Caco-2 (cell line): ENCODE measurements around the gene UBE2L6. TPM values are rescaled to one million over a fixed set of nuclear protein-coding genes. Genes with fewer than 3 reads are reported as not detected.

Source experiments
- Bru-seq: library from RNA; stranded (reverse); fragments of 400-500 nt; gene quantifications from one replicate; lab custom pipeline; 2021; lab: Mats Ljungman, UMichigan
- BruChase-seq, 2 experiments: library from RNA; stranded (reverse); fragments of 400-500 nt; gene quantifications; one replicate each; lab custom pipeline; 2021; lab: Mats Ljungman, UMichigan
- BruUV-seq: library from RNA; stranded (reverse); fragments of 400-500 nt; replicated peaks from 2 replicates; lab custom pipeline; 2021; lab: Mats Ljungman, UMichigan
- CTCF ChIA-PET: fragments of 300-600 bp; sonication (Branson Sonifier 250); formaldehyde crosslinking; loops from one replicate; lab custom pipeline; 2022; ENCODE audit warnings: antibody characterized with exemption; lab: Charles Lee
- POLR2A ChIA-PET: fragments of 300-600 bp; sonication (Branson Sonifier 250); formaldehyde crosslinking; loops from one replicate; lab custom pipeline; 2022; ENCODE audit warnings: antibody characterized with exemption; lab: Charles Lee
- DNase-seq, 2 experiments: peaks; one replicate each; pipeline versions ENCODE4 v3.0.0 to v3.0.0-alpha.2; 2020 to 2022
- H3K27me3 ChIP-seq: replicated peaks from 2 replicates; pipeline ENCODE4 v1.6.0; 2011; ENCODE audit warnings: low read length; ENCODE audit not compliant: control insufficient read depth, insufficient read depth
- H3K36me3 ChIP-seq: 2 replicates; pipeline ENCODE4 v1.5.1; 2011; ENCODE audit warnings: low read length; ENCODE audit not compliant: control insufficient read depth, insufficient read depth
- H3K4me1 ChIP-seq: fragments of 250-450 bp; sonication (Bioruptor Pico); 2 replicates; pipeline ENCODE4 v1.5.1; 2020; ENCODE audit warnings: mild to moderate bottlenecking
- H3K4me3 ChIP-seq: 2 replicates; pipeline ENCODE4 v1.5.1; 2011; ENCODE audit warnings: low read depth, mild to moderate bottlenecking, control low read depth, low read length
- H3K9me3 ChIP-seq: fragments of 250-450 bp; sonication (Bioruptor Pico); 2 replicates; pipeline ENCODE4 v1.5.1; 2020; ENCODE audit warnings: mild to moderate bottlenecking, moderate library complexity
- H3K27ac Mint-ChIP-seq: one replicate; pipeline ENCODE4 v1.8.0; 2022; ENCODE audit warnings: mixed read lengths; ENCODE audit not compliant: unreplicated experiment
- H3K27me3 Mint-ChIP-seq: one replicate; pipeline ENCODE4 v1.8.0; 2022; ENCODE audit warnings: mixed read lengths; ENCODE audit not compliant: insufficient read depth, unreplicated experiment
- H3K36me3 Mint-ChIP-seq: one replicate; pipeline ENCODE4 v1.8.0; 2022; ENCODE audit warnings: mild to moderate bottlenecking, mixed read lengths; ENCODE audit not compliant: insufficient read depth, unreplicated experiment
- H3K4me1 Mint-ChIP-seq: one replicate; pipeline ENCODE4 v1.8.0; 2022; ENCODE audit warnings: low read depth, mixed read lengths; ENCODE audit not compliant: unreplicated experiment
- H3K4me3 Mint-ChIP-seq: one replicate; pipeline ENCODE4 v1.8.0; 2022; ENCODE audit warnings: mild to moderate bottlenecking, moderate library complexity, mixed read lengths; ENCODE audit not compliant: unreplicated experiment
- H3K9me3 Mint-ChIP-seq: one replicate; pipeline ENCODE4 v1.8.0; 2022; ENCODE audit warnings: mixed read lengths; ENCODE audit not compliant: unreplicated experiment
- intact Hi-C: fragments of 100-400 bp; cut with micrococcal nuclease; formaldehyde crosslinking; loops from one replicate; pipeline ENCODE4 v1.10.0; 2022; ENCODE audit not compliant: unreplicated experiment
- long read RNA-seq: library from polyadenylated mRNA; stranded (forward); transcript quantifications from one replicate; pipeline ENCODE4 v2.0.0, GENCODE V29; 2022
- total RNA-seq: library from RNA; stranded (reverse); gene quantifications from 2 replicates; pipeline ENCODE4 v1.2.3, GENCODE V29; 2022
- TF ChIP-seq, protein P1 (sequence below), 2 experiments: fragments of 200-600 bp in 1 of 2; IDR thresholded peaks; 1 replicate in 1 of 2; 2 replicates in 1 of 2; pipeline versions ENCODE4 v1.5.1 to v1.8.0; 2011 to 2022; ENCODE audit warnings: antibody characterized with exemption in 1 of 2, control low read depth in 1 of 2, inconsistent platforms in 1 of 2, low read depth in 1 of 2, low read length in 1 of 2, mild to moderate bottlenecking in 1 of 2, moderate library complexity in 1 of 2; ENCODE audit not compliant: insufficient read depth in 1 of 2, severe bottlenecking in 1 of 2, unreplicated experiment in 1 of 2

Gene UBE2L6
- total RNA-seq (16.7 and 20.2 TPM in 2 replicates), Bru-seq, nascent RNA (percentile 44 among the genes with signal in this experiment), BruChase-seq, experiment 1, labeled RNA remaining after a 2-hour chase (percentile 39 among the genes with signal in this experiment), BruChase-seq, experiment 2, labeled RNA remaining after a 6-hour chase (percentile 50 among the genes with signal in this experiment)
- long read RNA-seq, transcript UBE2L6-201 (4 exons, 1,354 nt): major isoform, 22 of 31 reads
- long read RNA-seq, partial matches to known transcripts: 0 of 31 reads
- long read RNA-seq, other reads (novel, unspliced or antisense): 5 of 31 reads

DNA sequence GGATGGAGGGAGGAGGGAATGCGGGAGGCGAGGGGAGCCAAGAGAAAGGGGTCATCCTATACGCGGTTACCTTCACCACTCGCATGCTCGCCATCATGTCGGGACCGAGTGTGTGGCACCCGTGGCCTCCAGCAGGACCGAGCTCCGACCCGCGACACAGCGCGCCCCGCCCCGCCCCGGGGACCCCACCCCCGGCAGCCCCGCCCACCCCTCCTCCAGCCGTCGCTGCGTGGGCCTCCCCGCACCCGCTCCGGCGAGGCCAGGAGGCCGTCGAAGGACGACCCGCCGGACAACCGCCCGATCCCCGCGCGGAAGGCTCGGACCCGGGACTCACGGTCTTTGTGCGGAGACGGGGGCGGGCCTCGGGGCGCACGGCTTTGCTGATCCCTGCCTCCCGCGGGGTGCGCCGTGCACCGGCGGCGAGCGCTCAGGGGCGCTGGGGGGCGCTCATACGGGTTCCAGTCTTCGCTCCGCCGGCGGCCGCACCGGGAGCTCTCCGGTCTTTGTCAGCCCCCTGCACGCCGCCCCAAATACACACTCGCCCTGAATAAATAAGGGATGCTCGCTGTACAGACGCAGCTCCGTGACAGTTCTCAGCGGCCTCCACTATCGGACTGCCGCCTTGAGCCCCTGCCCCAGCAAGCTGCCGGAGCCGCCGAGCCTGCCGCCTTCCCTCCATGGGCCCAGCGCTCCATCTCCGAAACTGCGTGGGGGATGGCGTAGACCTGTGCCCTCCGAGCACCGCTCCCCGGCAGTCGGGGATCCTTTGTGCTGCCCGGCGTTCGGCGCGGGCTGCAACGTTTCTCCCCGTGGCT, at the start of gene UBE2L6:
TSS of gene UBE2L6 (minus strand) at position 158 of the 815 bp plus-strand sequence. CDS start at position 97, 61 bp downstream.
- H3K4me3 ChIP-seq: peak within 1 kb of the TSS; percentile 54
- no peaks in the 10 kb centered on the region for H3K9me3 ChIP-seq
- no peaks in the 10 kb centered on the region for H3K27me3 ChIP-seq
- Mint-ChIP-seq H3K27ac (peak within 1 kb of the TSS; percentile 40), H3K36me3 (peaks cover 7% of the 10 kb centered on the region), H3K4me3 (peak within 1 kb of the TSS; percentile 96), H3K4me1 (peaks cover 14% of the 10 kb centered on the region), H3K9me3 (no peaks in the 10 kb centered on the region), H3K27me3 (no peaks in the 10 kb centered on the region)
- no TSS peak for BruUV-seq
- TF ChIP-seq, protein P1, sequence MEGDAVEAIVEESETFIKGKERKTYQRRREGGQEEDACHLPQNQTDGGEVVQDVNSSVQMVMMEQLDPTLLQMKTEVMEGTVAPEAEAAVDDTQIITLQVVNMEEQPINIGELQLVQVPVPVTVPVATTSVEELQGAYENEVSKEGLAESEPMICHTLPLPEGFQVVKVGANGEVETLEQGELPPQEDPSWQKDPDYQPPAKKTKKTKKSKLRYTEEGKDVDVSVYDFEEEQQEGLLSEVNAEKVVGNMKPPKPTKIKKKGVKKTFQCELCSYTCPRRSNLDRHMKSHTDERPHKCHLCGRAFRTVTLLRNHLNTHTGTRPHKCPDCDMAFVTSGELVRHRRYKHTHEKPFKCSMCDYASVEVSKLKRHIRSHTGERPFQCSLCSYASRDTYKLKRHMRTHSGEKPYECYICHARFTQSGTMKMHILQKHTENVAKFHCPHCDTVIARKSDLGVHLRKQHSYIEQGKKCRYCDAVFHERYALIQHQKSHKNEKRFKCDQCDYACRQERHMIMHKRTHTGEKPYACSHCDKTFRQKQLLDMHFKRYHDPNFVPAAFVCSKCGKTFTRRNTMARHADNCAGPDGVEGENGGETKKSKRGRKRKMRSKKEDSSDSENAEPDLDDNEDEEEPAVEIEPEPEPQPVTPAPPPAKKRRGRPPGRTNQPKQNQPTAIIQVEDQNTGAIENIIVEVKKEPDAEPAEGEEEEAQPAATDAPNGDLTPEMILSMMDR (IDR thresholded peaks at IDR 0.05; ENCODE audit: insufficient read depth in 1 of 2, low read depth in 1 of 2, low read length in 1 of 2, severe bottlenecking in 1 of 2, unreplicated experiment in 1 of 2): peak in 1 of 2 experiments; percentile 49
- H3K4me1 ChIP-seq: peaks cover 10% of the 10 kb centered on the region; the same call in 1 of the 2 replicates
- intact Hi-C loops: loop anchor here (1.0 kb wide), 4 partner anchors 36 to 110 kb away; no protein-coding TSS in a partner anchor
- CTCF ChIA-PET: interaction anchor here (0.5 to 3.0 kb wide), 15 partner anchors 15 to 1878 kb away, joined by 3 to 82 read pairs (median 5); no protein-coding TSS in a partner anchor
- H3K36me3 ChIP-seq: no peaks in the 10 kb centered on the region
- POLR2A ChIA-PET: interaction anchor here (0.5 to 0.7 kb wide), 2 partner anchors 16 to 29 kb away, joined by 6 to 8 read pairs; no protein-coding TSS in a partner anchor
- DNase-seq: peak; percentile 55 to 67

DNA sequence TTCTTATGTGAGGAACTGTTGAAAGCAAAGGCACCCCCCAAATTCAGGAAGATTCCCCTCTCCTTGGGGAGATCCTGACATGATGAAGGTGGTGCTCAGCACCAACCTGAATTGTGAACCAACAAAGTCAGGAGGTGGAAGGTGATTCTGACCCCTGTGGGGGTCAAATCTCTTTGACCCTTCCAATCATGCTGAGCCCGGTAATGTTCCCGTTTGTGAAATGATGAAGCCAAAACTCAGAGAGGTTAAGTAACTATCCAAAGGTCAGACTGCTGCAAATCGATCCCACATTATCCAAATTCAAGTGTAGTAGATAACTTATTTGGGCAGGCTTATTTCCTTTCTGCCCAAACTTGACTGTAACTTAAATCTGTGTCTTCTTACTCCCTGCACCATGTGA, 49.1 kb upstream of the UBE2L6 start:
- H3K27me3 ChIP-seq: no peaks in the 10 kb centered on the region
- CTCF ChIA-PET: interaction anchor here (0.7 kb wide), 1 partner anchor 140 kb away, joined by 3 read pairs; no protein-coding TSS in a partner anchor
- Mint-ChIP-seq H3K27me3 (no peaks in the 10 kb centered on the region), H3K9me3 (no peaks in the 10 kb centered on the region), H3K27ac (no peak overlapping the region), H3K36me3 (no peaks in the 10 kb centered on the region), H3K4me1 (no peaks in the 10 kb centered on the region), H3K4me3 (no peak overlapping the region)
- peaks cover 11% of the 10 kb centered on the region; the same call in 1 of the 2 replicates for H3K9me3 ChIP-seq
- H3K4me1 ChIP-seq: no peaks in the 10 kb centered on the region
- H3K4me3 ChIP-seq: no peak overlapping the region
- no TSS peak for BruUV-seq
- DNase-seq: no peak
- intact Hi-C loops: no loop called here
- POLR2A ChIA-PET: no interaction called here
- TF ChIP-seq, protein P1 (IDR thresholded peaks at IDR 0.05; ENCODE audit: insufficient read depth in 1 of 2, low read depth in 1 of 2, low read length in 1 of 2, severe bottlenecking in 1 of 2, unreplicated experiment in 1 of 2): no peak
- no peaks in the 10 kb centered on the region for H3K36me3 ChIP-seq

DNA sequence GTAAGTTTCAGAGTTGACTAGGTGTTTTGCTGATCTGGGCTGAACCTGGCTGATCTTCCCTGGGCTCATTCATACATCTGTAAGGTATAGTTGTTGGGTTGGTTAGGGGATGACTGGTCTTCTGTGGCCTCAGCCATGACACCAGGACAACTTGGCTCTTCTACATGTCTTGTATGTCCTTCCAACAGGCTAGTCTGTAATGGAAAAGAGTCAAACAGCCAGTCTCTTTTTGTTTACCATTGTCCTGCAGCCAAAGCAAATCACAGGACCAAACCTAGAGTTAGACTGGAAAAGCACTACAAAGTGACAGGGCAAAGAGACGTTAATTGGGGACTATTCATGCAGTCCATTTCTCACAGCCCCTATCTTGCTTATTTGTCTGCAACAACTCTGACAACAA, 47.8 kb upstream of the UBE2L6 start:
- Histone ChIP-seq H3K36me3 (no peaks in the 10 kb centered on the region), H3K4me1 (no peaks in the 10 kb centered on the region), H3K4me3 (no peak overlapping the region), H3K9me3 (peaks cover 11% of the 10 kb centered on the region; the same call in 1 of the 2 replicates), H3K27me3 (no peaks in the 10 kb centered on the region)
- Mint-ChIP-seq H3K27ac (no peak overlapping the region), H3K9me3 (no peaks in the 10 kb centered on the region), H3K36me3 (no peaks in the 10 kb centered on the region), H3K27me3 (no peaks in the 10 kb centered on the region), H3K4me1 (no peaks in the 10 kb centered on the region), H3K4me3 (no peak overlapping the region)
- POLR2A ChIA-PET: no interaction called here
- intact Hi-C loops: no loop called here
- no peak for DNase-seq
- TF ChIP-seq, protein P1 (IDR thresholded peaks at IDR 0.05; ENCODE audit: insufficient read depth in 1 of 2, low read depth in 1 of 2, low read length in 1 of 2, severe bottlenecking in 1 of 2, unreplicated experiment in 1 of 2): no peak
- no TSS peak for BruUV-seq
- CTCF ChIA-PET: no interaction called here
